HG03460 (cell line): ENCODE measurements around the gene C2orf68.
"Not testable (repeated sequence)": the region's sequence is repeated elsewhere in the genome, so short reads cannot be mapped to it uniquely, and the experiment has no call there.

ENCODE experiments used
- ATAC-seq: cut with Tn5 transposase; IDR thresholded peaks from one replicate; pipeline ENCODE4 v1.9.1; 2021; ENCODE audit not compliant: unreplicated experiment

Gene C2orf68

GRCh38 chr2:85599468-85600234 is 12.2 kb downstream of the C2orf68 start:
- no peak for ATAC-seq

DNA sequence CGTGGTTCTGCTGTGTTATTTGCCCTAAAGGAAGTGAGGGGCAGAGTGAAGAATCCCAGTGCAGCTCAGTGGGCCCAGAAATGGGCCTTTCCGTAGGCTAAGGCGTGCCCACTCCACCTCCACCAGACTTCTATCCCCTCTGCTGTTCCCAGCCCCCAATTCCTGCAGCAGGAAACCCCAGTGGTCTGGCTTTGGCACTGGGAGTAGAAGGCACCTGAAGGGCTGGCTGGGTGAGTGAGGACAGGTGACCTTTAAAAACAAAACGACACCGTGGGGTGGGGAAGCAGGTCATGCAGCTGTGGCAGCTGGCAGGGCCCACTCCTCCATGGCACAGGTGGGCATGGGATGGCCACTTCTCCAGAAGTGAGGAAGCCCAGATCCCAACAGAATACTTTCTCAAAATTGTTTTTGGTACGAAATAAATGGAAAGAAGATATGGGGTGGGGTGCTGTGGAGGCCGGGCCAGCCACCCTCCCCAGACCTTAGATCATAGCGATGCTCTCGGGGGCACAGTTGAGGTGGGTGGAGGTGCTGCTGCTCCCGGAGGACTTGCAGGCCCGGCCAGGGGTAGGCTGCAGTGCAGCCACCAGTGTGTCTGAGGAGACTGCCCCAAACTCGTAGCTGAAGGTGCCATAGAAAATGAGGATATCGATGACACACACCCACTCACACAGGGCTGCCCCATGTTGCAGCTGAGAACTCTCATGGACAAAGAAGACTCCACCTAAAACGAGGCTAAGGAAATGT is 13.1 kb downstream of the C2orf68 start:
- no peak for ATAC-seq

DNA sequence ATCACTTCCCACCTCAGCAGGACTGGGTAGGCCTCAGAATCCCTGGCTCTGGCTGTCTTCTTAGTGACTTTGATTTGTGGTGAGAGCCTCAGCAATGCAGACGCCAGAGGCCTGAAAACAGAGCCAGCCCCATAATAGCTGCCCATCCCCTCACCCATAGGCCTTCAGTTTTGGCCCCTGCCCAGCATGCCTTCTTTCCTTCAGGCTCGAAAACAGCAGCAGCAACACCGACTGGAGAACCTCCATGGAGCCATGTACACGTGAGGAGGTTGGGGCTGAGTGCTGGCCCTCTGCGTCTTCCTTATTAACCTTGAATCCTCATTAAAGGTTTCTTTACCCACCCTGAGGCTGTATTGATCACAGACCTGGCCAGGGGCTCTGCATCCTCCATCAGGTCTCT is 14.6 kb downstream of the C2orf68 start:
- no peak for ATAC-seq

GRCh38 chr2:85596486-85597143 is 15.3 kb downstream of the C2orf68 start:
- ATAC-seq, result no peak

- ATAC-seq, result no peak
Measured at GRCh38 chr2:85596026-85596333, 15.9 kb downstream of the C2orf68 start.

DNA sequence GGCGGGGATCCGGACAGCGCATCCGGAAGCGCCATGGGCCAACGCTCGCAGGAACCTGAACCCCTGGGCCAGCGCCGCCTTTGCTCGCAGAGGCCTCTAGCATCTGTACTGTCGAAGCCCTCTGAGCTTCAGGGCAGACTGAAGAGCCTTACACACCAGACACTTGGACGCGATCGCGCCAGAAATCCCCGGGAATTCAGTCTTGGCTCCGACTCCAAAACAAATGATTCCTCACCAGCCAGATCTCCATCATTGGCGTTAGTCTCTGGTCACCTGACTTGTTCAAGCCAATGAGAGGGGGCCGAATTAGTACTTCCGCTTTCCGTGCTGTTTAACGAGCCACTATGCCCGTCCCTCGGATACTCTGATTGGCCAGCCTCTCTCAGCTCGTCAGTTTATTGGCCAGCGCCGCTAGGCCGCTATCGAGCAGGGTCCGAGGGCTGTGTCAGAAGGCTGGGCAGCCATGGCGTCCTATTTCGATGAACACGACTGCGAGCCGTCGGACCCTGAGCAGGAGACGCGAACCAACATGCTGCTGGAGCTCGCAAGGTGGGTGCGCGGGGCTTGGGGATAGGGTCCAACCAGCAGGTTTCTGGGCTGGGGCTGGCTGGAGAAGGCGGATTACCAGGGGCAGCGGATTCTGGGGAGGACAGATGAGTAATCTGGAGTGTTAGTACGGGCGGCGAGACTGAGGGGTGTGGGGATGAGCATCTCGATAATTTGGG is 16.4 kb downstream of the C2orf68 start, which contains the start of gene RNF181:
Gene RNF181, plus strand, starts transcription at position 445 of the 725 bp plus-strand sequence. Its CDS starts 19 bp downstream, at position 464.
- ATAC-seq, result peak; percentile 99

DNA sequence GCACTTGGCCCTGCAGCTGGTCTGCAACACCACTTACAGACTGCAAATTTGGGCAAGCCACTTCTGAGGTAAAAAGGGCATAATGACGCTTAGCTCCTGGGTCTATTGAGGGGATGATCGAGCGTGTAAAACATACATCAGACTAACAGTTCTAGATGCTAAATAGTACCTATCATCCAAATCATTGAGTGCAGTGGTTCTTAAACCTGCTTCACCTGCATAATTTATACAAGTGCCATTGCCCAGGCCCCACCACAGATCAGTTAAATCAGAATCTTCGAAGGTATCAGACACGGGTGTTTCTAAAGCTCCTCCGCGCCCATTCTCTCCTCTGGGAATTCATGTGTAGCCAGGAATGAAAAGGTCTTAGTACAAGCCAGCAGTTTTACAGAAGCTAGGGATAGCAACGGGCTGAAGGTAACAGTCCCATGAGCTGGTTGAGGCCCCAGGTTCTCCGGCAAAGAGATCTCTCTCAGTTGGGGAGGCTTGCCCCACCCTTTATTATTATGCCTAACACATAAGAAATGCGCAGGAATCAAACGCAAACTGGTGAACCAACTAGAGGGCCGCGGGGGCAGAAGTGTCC is 17.1 kb downstream of the C2orf68 start:
- no peak for ATAC-seq

DNA sequence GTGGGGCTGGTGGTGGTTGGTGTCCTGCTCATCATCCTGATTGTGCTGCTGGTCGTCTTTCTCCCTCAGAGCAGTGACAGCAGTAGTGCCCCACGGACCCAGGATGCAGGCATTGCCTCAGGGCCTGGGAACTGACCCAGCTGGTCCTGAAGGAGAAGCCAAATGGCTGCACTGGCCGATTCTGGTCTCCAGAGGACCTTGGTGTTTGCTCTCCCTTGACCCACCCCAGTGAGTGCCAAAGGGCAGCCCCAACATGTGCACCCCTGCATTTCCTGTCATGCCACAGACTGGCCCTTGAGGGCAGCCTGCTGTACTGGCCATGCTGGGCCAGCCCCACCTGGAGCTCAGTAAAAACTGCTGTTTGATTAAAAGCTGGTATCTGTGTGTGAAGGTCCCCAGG is 18.8 kb downstream of the C2orf68 start:
- ATAC-seq, result no peak

DNA sequence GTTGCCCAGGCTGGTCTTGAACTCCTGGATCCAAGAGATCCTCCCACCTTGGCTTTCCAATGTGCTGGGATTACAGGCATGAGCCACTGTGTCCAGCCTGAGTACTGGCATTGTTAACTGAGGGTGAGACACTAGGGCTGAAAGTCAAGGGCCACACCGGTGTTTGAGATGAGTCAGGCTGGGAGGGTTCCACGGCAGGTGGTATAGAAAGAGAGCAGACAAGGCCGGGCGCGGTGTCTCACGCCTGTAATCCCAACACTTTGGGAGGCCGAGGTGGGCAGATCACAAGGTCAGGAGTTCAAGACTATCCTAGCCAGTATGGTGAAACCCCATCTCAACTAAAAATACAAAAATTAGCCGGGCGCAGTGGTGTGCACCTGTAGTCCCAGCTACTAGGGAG is 19.6 kb downstream of the C2orf68 start:
- ATAC-seq, result not testable (repeated sequence)

DNA sequence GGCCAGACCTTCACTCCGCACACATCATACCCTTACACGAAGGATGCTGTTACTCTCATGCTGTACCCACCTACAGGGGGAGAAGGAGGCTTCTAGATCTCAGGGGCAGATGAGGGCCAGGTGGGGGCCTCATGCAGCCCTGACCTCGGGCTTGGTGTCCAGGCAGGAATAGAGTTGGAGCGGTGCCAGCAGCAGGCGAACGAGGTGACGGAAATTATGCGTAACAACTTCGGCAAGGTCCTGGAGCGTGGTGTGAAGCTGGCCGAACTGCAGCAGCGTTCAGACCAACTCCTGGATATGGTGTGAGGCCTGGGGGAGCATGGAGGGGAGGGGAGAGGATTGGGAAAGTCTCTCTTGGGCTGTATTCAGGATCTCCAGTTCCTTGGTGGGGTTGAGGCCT is 20.3 kb downstream of the C2orf68 start:
- no peak for ATAC-seq

DNA sequence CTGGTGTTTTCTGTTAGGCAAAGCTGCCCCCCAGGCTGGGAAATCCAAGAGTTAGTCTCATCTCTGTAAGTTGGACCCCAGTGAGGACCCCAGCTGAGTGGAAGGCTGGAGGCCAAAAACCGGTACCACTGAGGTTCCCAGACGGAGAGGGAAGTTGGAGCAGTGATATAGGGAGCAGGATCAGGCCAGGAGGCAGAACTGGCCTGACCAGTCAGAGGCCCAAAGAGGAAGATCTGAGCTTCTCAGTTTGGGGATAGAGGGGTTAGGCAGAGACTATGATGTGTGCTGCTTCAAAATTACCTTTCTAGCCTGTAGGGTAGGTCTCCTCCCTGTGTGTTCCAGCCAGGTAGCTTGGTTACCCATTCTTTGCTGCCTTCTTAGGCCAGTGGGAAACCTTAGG is 20.9 kb downstream of the C2orf68 start:
- ATAC-seq, result no peak

DNA sequence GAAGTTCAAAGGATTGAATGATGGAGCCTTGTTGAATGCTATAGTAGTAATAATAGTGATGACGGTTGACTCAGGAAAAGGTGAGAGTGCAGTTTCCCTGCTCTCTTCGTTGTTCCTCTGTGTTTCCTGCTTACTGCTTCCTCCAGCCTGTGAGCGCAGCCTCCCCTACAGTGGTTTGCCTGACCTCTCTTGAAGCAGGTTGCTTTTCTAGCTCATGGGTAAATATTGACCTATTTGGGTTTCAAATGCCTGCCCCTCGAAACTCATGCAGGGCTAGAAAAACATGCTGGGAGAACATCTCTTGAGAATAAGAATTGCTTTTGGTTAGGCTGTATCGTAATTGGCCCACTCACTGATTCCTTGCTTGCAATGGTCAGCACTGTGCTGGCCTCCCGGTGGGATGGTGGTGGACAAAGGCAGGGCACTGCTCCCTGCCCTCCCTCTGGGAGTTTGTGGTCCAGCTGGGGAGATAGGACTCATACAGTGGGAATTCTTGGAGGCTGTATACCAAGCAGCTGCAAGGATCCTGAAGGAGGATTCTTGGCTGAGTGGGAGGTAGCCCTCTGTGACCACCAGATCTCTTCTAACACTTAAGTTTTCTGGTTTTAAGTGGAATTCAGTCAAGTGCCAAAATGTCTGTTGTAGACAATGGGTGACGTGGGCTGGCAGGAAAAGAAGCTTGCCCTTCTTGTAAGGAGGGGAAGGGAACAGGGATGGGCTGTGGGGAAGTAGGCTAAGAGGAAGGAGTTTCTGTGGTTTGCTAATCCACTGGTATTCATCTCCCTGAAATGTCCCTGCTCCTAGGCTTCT is 21.7 kb downstream of the C2orf68 start:
- no peak for ATAC-seq

DNA sequence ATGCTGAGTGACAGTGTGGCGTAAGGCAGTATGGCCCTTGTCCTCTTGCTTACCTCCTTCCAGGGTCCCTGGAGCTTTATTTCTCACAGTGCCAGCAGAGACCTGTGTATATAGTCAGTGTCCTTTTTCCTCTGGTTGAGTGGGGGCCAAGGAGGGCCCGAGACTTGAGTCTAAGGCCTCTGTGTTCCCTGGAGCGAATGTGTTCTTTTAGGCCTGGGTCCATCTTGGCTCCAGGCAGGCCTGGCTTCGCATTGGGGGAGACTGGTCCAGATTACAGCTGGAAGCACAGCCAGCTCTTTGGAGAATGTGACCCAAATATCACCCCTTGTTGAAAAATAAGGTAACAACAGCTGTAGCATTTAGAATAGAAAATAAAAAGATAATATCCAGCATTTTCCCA is 22.7 kb downstream of the C2orf68 start:
- ATAC-seq, result no peak

DNA sequence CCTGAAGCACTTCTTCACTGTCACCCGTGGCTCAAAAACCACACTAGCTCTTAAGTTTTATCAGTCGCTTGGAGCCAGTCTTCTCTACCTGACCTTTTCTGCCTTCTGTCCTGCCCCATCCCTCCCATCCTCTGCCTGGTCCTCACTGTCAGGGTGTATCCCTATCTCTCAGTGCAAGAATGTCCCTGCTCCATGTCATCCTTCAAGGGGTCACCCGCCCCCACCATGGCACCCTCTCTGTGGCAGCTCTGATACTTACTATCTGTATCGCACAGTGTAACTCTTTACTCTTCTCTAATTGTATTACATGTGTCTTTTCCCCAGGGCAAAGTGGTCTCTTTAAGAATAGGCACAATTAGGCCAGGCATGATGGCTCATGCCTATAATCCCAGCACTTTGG is 23.2 kb downstream of the C2orf68 start:
- no peak for ATAC-seq

GRCh38 chr2:85588236-85588635 is 23.6 kb downstream of the C2orf68 start:
- no peak for ATAC-seq

DNA sequence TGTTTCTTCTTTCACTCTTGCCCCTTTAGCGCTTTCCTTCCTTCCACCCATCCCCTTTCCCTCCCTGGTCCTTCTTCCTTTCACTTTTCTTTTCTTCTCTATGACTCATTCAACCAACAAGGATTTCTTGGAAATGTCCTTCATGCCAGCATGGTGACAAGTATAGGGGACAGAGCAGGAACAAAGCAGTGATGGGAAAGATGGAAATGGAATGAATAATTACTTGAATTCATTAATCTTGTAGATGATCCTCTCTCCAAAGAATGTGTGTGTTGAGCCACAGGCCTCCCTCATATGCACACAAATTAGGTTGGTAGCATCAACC is 26.1 kb downstream of the C2orf68 start:
- ATAC-seq, result no peak

DNA sequence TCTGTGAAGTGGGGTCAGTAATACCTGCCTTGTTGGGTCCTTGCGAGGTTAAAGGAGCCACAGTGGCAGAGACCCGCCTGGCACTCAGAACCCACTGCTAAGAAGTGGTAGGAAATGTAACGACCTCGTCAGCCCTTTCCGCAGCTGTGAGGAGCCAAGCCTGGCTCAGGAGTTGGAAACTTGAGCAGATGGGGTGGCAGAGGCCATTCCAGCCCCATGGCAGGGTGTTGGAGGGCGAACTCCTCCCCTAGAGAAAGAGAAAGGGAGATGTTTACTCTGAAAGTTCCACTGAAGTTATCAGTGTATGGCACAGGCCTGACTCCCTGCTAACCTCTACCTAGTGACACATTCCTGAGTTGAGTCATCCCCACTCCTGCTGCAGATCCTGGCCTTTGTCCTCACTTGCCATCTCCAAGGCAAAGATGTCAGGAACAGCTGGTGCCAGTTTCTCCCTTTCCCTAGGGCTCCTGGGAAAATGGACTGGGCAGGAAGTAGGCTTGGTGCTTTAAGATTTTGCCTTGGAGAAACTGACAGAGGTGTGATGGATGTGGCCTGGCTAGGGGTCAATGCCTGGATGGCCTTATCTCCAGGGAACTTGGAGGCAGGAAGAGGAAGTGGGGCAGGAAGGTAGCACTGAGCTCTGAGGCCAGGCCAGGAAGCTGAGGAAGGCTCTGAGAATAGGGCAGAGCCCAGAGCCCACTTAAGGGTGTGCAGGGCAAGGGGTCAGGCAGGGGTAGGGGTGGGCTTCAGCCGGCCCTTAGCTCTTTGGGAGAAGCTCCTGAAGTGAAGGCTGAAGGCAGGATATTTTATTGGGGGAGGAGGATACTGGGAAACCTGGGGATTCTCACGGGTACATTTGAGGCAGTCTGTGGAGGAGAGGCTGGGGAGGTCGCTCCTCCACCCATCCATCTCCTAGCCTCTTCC is 26.7 kb downstream of the C2orf68 start:
- peak; percentile 52 for ATAC-seq

GRCh38 chr2:85584354-85584856 is 27.5 kb downstream of the C2orf68 start, which contains the start of gene VAMP5:
VAMP5 (plus strand) TSS chr2:85584431; CDS start chr2:85584491, 60 bp downstream.
- peak; percentile 43 for ATAC-seq
